ENCODE results near the gene RERE.
A peak's percentile ranks its signal among the peaks of the same experiment; 100 is the strongest.
"Not testable (repeated sequence)": the region's sequence is repeated elsewhere in the genome, so short reads cannot be mapped to it uniquely, and the experiment has no call there.

RERE gene

DNA sequence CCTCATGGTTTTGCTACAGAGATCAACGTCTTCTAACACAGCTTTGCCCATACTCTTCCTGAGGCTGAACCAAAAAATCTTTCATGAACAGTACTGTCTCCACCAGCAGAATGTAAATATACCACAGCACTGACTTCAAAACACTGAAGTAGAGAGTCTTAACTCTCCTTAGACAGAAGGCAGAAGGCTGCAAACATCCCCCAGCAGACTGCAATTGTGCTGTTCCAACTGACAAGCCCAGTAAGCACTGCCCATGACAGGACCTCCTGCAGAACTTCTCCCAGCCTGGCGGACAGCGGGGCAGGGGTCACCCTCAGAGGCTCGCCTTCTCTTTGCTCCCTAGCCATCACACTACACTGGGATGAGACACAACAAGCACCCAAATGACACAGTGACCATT lies 218.7 kb downstream of the RERE start:
- no peak for ATAC-seq

DNA sequence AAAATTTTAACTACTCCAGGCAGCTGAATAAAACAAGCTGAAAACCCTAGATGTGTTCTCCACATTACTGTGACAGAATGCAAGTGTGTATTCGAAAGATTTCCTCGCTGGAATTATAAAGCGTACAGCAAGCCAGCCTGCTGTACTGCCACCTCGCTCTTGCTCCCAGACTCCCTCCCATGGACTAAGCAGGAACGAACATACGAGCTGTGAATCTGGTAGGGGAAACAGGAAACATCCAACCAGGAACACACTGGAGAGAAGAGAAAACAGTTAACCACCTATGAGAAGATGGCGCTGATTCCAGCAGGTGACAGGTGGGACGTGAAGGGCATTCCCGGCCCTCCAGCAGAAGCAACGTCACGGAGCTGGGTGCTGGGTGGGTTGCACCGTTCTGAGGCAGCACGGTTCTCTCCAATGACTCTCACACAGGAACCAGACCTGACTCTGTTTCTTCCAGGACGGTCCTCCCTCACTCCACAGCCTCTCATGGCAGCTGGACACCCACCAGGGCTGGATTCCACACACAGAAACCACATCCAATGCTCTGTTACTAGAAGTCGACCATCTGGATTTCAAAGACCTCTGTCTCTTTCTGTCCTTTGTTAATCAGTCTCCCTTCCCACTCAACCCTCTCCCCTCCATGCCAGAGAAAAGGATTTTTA lies 219.2 kb downstream of the RERE start:
- ATAC-seq, result no peak

DNA sequence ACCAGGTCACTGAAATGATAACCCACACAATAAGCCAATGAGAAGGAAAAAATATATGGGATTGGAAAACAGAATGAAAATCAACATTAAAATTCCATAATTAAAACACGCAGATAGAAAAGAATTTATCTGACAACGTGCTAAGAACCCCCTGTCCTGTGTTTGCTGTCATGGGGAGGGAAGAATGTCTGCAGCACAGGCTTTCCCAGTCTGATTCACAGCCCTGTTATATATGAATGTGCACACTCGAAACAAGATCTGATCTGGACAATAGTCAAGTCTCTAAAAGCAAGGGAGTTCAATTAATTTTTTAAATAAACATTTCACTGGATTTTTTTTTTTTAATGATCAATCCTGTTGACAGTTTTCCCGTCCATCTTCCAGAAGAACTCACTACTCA lies 220.0 kb downstream of the RERE start:
- ATAC-seq, result no peak

DNA sequence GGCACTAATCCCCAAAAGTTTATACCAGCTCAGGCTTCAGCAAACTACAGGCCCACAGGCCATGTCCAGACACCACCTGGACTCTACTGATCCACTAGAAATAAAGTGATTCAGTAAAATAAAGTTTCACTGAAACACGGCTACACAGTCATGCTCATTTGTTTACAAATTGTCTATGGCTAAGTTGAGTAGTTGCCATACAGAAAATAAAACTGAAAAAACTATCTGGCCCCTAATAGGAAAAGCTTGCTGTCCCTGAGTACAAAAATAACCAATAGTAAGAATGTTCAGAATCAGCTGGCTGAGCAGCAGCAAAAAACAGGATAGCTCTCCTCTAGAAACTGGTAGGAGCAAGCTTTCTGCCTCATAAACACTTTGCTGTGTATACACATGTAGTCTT lies 221.5 kb downstream of the RERE start:
- ATAC-seq, result peak; percentile 51 to 76

DNA sequence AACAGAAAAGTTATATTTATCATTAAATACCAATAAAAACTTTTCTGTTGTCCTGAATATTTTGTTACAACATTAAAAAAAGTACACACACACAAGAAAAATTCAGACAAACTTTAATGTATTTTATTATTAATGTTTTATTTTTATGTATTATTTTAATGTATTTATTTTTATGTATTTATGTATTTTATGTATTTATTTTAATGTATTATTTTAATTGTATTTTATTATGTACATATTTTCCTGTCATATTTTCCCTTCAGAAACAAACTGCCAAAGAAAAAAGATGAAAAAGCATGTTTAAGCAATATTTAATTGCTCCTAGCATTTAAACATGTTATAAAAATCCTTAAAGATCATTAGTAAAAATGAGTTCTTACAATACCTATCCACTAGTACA lies 222.1 kb downstream of the RERE start:
- no peak for ATAC-seq

DNA sequence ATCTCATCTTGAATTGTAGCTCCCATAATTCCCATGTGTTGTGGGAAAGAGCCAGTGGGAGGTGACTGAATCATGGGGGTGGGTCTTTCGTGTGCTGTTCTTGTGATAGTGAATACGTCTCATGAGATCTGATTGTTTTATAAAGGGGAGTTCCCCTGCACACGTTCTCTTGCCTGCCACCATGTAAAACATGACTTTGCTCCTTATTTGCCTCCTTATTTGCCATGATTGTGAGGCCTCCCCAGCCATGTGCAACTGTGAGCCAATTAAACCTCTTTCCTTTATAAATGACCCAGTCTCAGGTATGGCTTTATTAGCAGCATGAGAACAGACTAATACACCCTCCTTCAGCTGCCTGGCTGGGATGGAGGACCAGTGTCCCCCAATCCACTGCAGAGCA lies 224.1 kb downstream of the RERE start:
- not testable (repeated sequence) for ATAC-seq

DNA sequence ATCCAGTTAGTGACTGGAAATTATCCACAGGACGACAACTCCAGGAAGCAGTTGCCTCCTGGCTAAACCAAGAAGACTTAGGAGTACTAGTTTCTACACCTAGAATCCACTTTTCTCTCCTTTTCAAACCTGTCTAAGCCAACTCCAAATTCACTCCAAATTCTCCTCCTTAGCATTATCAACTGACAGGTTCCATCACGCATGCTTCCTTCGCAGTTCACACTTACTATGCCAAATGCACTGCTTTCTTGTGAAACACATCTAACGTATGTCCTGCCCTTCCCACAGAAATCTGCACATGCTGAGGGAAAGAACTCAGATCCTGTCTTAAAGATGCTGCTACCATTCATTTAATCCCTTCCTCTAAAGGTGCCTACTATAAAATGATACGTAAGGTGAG lies 225.9 kb downstream of the RERE start:
- no peak for ATAC-seq

DNA sequence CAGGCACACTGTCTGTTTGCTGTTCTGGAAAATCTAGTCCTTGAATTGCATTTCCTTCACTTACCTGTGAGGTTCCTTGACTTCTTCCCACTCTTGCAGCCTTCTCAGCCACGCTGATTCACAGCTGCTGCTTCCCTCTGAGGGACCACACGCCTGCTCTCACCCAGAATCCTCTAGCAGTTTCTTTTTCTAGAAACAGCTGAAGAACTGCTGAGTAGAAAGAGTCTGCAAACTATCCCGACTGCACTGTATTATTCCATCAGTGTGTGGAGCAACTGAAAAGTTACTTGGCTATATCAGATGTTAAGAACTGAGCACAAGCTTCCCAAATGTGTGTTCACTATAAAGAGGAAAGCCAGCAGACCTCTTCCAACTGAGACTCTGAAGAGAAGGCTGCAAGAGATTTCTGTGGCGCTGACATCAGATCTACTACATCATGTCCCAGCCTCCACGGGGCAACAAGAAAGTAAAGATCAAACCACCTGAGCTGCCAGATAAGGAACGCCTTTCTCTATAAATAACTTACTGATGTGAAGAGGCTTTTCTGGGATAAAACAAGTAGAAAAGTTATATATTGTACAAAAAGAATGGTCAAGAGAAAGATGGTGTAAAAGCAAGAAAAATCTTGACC lies 226.6 kb downstream of the RERE start:
- ATAC-seq, result no peak

DNA sequence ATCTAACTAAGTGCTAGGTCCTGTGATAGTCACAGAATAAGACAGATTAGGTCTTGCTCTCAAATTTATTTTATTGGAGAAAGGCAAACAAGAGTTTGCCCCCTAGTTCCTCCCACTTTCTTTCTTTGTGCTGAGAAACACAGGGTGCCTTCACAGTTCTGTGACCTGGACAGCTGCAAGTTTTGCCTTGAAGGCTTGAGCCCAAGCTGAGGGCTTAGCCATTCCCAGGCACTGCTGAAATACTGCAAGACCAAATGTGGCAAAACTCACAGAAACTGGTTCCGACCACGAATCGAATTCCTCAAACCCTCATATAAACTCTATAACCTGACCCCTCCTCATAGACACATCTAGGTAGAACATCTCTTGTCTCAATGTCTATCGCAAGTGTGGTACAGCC lies 227.9 kb downstream of the RERE start:
- ATAC-seq, result no peak

DNA sequence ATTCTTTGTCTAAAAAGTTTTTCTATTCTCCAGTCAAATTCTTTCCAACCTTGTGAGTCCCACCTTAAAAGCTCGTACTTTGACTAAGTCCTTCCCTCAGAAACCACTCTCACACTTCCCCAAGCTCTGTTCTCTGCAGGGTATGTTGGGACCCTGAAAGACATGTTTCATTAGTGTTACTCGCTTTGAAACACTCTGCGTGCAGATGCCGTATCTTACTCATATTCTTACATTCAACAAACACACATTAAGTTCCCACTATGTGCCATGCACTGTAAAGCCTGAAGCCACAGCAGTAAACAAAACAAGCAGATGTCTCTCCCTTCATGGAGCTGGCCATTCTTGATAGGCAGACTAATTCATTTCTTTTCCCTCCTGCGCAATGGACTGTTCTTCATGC lies 229.7 kb downstream of the RERE start:
- no peak for ATAC-seq

DNA sequence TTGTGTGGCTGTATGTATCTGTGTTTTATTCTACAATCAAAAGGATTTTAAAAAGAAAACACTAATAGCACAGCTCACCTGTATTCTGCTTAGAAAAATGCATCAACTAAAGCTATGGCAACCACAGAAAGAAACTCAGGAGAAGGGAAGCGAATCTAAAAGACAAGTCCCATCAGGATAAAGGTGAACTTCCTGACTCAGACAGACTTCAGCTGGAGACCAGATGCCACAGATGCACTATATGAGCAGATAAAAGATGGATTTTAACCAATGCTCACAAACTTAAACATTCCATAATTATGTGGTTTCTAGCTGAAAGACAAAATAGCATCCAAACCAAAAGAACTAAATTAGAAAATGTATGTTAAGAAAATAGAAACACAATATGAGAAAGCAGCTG lies 231.0 kb downstream of the RERE start:
- ATAC-seq, result no peak

DNA sequence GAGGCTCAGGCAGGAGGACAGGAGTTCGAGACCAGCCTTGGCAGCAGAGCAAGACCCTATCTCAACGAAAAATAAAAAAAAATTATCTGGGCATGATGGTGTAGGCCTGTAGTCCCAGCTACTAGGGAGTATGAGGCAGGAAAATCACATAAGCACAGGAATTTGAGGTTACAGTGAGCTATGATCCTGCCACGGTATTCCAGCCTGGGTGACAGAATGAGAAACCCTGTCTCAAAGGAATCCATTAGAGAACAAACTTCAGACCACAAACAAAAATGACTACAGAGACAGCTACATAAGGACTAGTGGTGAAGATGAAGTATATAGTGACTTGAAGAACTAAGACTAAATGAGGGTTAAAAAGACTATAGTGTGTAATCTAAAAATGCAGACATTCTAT lies 233.1 kb downstream of the RERE start:
- ATAC-seq, result no peak

DNA sequence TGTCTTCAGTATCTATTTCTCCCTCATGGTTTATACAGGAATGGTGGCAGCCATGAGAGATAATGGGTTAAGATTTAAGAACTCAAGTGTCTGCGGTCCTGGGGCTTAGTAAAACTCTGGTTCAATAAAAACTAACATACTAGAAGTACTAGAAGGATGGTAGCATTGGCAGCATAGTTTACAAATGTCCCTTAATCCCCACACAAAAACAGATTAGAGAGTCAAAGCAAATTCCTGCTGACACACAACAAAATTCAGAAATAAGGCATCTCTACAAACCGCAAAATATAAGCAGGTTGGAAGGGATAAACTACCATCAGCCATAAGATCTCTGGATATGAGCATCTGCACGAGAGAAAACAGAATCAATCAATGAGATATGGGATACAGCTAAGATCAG lies 234.4 kb downstream of the RERE start:
- ATAC-seq, result no peak

DNA sequence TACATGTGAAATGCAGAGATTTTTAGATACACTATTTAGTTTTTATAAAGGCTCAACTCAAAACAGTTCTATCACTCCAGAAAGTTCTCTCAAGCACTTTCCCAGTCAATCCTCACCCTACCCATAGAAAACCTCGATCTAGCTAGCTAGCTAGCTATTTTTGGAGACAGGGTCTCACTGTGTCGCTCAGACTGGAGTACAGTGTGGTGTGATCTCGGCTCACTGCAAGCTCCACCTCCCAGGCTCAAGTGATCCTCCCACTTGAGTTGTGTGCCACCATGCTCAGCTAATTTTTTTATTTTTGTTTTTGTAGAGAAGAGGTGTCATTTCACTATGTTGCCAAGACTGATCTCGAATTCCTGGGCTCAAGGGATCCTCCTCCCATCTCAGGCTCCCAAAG lies 236.9 kb downstream of the RERE start:
- no peak for ATAC-seq

DNA sequence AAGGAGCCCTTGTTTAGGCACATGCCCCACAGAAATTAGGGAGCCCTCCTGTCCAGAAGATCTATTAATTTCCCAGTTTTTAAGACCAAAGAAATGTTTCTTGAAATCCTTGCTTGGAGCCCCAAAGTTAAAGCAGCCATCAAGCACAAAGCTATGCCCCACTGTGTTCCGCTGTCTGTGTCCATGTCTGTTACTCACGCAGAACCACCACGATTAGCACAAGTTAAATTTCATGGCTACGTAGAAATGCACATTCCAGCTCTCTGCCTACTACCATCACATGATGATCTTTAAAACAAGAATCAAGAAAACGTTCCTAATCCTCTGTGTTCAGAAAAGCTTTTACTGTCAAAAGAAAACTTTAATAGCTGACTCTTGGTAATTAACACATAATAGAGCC lies 238.5 kb downstream of the RERE start:
- no peak for ATAC-seq

DNA sequence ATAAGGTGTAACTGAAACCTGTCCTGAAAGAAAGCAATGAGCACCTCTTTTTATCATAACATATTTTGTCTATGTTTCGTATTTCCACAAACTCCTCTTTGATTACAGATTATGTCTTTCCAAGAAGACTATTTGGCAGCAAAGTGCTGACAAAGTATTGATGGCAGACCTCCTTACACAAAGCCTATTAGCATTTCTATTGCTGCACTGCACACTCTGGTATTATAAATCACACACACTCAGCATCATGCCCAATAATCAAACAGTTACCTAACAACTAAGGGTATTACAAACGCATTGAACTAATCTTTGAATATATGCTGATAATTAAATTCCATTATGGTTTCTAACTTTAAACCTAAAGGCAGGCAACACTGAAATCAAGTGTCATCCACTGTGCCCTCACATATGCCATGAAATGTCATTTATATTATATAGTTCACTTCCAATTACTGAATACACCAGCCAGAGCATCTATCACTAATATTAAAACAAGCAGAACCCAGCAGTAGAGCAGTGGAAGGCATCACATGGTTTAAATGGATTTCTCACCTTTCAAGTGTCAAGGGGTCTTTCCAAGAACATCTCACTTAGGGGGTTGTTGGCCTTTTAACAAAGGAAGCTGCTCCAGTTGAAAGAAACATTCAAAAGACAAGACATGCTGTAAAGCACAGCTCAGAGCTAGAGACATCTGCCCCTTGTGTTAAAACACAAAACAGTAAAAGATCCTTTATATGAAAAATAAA lies 239.1 kb downstream of the RERE start:
- ATAC-seq, result no peak

DNA sequence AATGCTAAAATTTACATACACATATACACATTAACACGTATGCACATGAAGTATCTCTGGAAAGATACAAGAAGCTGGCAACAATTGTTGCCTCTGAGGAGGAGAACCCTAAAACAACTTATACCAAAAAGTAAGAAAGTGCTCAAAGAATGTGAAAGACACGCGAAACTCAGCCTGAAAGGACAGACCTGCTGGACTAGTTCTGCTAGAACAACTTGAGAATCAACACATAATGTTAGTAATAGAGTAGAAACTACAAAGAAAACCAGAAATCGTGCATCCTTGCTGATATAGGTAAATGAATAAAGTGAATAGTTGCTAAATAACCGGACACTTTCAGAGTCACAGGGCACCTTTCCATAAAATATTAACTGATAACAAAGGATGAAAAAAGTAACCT lies 242.5 kb downstream of the RERE start:
- ATAC-seq, result no peak

DNA sequence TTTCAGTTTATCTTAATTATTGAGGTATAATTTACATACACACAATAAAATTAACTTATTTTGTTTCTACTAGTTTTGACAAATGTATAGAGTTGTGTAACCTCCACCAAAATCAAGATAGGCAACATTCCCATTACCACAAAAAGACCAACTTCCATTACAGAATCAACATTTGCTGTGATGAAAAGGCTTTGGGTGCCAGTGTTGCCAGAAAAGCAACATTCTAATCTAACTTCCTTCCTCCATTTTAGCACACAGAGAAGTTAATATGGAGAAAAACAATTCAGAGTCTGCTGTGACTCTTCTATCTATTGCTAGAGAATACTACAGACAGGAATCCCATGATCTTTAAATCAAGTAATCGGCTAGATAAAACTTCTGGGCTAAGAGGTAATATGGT lies 245.3 kb downstream of the RERE start:
- no peak for ATAC-seq

DNA sequence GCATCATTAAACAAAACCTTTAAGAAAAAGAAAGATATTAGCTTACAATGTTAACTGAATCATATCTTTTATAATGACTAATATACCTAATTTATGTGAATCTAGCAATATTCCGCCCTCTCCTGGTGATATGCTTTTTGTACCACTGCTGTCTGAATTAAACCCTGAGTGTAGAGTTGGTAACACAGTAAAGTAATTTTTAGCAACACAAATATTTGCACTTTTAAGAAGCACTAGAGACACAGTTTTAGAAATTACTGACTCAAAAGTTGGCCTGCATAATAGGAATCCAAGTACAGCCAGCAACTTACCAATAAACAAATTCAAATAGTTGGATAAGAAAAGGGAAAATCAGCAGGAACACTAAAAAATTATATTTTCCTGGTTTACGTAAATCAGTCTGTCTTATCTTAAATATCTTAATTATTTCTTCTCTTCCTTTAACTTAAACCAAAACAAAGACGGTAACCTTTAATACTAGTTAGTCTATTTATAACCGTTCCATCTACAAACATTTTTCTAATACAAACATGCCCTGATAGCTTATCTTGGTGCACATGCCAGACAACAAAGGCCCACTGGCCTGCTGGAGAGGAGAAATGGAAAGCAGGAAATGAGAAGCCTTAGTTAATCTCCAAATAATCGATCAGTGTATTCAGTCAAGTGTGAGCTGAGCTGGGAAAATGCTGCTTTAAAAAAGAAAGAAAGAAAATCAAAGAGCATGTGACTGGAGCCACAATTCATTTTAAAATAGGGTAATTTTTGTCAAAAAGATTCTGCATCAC lies 246.0 kb downstream of the RERE start:
- ATAC-seq, result no peak

DNA sequence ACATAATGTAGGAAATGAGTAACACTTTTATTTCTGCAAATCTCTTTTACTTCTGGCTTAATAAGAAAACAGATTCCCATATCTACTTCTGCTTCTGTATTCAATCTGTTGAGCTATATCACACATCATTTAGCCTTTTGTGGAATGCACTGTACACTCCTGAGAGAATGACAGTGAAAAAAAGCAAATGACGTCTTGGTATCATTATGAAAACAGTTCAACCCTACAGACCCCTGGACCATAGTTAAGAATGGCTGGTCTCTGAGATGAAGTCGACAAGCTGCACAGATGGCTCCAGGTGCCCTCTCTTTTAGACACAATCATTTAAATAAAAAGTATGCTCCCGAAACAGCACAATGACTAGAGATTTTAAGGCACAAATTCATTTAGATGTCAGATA lies 247.0 kb downstream of the RERE start:
- no peak for ATAC-seq

DNA sequence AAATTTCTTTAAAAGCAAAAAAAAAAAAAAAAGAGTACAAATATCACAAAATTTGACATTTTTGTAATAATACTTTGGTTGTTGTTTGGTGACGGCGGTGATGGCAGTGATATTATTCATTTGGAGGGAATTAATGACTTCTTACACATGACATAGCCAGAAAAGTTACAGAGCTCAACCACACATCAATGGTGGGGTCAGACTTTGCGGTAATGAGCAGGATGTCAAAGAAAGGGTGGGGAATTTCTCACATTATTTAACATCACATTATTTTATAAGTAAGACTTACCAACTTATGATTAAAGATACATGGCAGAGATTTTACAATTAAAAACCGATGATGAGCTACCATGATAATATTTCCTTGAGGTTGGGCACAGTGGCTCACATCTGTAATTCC lies 248.2 kb downstream of the RERE start:
- ATAC-seq, result no peak

DNA sequence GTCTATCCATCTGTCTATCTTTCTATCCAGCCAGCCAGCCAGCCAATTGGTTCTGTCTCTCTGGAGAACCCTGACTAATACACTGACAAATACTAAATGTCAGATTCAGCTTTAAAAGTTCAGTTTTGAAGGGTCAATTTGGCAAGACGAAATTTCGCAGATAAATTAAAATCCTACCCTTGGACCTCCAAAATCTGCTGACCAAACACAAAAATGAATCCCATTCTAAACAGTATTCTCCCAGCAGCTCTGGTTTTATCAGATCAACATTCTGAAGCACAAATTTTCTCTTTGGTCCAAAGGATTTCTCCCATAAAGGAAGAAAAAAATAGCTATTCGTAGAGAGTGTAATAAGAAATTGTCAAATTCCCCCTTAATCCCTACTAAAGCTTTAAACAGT lies 248.6 kb downstream of the RERE start:
- ATAC-seq, result no peak

DNA sequence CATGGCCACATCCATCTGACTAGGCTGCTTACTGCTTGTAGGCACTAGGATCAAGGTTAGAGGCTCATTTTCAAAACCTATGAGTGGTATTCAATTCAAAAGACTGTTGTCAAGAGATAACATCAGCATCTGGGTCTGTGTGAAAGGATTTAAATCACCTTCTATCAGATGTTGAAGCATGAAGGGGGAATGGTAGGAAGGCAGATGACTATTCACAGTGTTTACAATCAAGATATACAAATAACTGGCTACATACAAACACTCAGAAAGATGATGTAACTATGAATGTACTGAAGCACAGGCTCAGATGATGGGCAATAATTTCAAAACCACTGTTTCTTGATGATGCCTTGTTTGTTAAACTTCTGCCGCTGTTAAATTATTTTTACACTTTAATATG lies 250.3 kb downstream of the RERE start:
- peak; percentile 25 to 44 for ATAC-seq

DNA sequence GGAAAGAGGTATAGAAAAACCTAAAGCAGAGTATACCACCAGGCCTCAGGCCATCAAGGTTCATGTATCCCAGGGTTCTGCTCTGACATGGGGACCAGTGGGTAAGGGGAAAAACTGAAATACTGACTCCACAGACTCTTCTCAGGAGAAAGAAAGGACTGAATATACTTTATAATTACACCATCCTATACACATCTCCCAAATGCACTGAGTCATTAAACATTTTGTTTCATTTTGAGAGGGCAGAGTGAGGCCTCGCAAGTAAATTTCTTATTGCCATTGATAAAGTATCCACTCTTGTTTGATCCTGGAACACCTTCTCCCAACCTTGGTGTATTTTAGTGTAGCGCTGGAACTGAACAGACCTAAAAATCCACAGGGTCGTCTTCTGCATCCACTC lies 251.6 kb downstream of the RERE start:
- peak in 1 of 2 donors; percentile 17 for ATAC-seq
